CD4-positive, alpha-beta T cell treated with Interleukin-17A for 4 hours (primary cell): ENCODE measurements around the gene MBOAT7.
A peak's percentile ranks its signal among the peaks of the same experiment; 100 is the strongest.
"Not testable (repeated sequence)": the region's sequence is repeated elsewhere in the genome, so short reads cannot be mapped to it uniquely, and the experiment has no call there.

ENCODE experiments used
- DNase-seq: peaks from one replicate; pipeline ENCODE4 v3.0.0-alpha.2; 2020; ENCODE audit warnings: mixed read lengths

MBOAT7 gene

GRCh38 chr19:54208784-54209057, 19.3 kb upstream of the MBOAT7 start:
- DNase-seq: no peak

GRCh38 chr19:54207983-54208783, 18.8 kb upstream of the MBOAT7 start:
- DNase-seq: peak; percentile 41

DNA sequence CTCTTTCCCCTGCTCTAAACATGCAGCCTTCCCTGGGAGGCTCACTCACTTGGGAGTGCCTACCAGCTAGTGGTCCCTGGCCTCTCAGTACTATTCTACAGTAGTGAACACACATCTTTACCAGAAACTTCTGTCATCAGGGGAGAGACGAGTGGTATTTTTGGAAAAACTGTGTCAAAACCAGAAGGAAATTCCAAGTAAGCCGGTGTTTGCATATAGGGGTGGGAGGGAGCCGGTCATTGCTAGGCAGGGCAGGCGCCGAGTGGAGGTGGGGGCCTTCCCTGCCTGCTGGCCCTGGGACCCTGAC, 18.2 kb upstream of the MBOAT7 start:
- no peak for DNase-seq

GRCh38 chr19:54207193-54207592, 17.8 kb upstream of the MBOAT7 start:
- DNase-seq: not testable (repeated sequence)

DNA sequence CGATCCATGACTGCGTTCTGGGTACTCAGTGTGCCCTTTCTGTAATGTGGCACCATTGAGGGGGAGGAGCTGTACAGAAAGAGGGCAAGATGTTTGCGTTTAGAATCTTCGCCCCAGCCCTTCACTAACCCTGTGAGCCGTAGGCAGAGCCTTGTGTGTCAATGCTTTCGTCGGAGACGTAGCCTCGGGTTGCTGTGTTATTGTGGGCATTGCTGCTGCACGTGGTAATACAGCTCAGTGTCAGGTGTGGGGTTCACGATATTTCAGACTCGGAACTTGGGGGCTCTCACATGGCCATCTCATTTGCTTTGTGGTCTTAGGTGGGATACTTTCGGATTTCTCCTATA, 17.4 kb upstream of the MBOAT7 start:
- no peak for DNase-seq

DNA sequence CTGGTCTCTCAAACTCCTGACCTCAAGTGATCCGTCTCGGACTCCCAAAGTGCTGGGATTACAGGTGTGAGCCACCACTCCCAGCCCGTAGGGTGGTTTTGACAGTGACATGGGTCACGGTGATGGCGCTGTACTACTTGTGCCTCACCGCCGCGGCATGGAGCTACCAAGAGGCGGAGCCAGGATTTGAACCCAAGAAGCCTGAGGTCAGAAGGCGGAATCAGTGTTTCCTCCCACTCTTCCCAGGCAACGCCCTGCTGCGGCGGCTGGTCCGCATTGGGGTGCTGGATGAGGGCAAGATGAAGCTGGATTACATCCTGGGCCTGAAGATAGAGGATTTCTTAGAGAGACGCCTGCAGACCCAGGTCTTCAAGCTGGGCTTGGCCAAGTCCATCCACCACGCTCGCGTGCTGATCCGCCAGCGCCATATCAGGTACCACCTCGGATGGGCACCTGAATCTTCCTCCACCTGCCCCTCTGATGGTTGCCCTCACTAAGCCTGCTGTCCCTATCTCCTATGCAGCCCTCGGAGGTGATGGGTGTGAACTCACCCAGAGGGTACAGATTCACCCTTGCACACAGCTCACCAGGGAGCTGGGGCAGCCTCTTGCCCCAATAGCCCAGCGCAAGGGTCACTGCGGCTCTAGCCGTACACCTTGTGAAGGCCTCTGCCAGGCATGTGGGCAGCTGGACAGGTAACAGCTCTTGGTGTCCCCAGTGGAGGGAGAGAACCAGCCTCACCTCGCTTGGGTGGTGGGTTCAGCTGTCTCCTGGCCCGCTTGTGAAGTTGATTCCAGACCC, 16.9 kb upstream of the MBOAT7 start:
- no peak for DNase-seq

GRCh38 chr19:54204767-54205468, 15.5 kb upstream of the MBOAT7 start:
- no peak for DNase-seq

- DNase-seq: no peak
Measured at GRCh38 chr19:54203151-54203611, 13.8 kb upstream of the MBOAT7 start.

GRCh38 chr19:54201980-54202379, 12.6 kb upstream of the MBOAT7 start:
- DNase-seq: no peak

GRCh38 chr19:54201172-54201701, 11.9 kb upstream of the MBOAT7 start:
- no peak for DNase-seq

- DNase-seq: no peak
Measured at GRCh38 chr19:54199401-54199800, 10.0 kb upstream of the MBOAT7 start.

DNA sequence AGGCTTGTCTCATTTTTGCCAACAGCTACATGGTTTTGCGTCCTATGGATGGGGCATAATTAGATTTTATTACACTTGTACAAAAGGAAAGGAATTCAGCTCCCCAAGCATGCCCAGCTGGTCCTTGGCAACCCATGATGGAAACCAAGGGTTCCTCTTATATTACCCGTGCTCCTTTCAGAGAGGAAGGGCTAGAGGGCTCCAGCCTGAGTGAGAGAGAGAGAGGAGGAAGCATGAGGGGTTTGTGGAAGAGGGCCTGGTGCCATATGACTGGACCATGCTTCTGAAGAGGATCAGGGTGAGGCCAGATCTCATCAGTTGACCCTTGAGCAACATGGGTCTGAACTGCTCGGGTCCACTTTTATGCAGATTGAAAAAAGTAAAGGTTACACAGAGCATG, 7.7 kb upstream of the MBOAT7 start:
- no peak for DNase-seq

DNA sequence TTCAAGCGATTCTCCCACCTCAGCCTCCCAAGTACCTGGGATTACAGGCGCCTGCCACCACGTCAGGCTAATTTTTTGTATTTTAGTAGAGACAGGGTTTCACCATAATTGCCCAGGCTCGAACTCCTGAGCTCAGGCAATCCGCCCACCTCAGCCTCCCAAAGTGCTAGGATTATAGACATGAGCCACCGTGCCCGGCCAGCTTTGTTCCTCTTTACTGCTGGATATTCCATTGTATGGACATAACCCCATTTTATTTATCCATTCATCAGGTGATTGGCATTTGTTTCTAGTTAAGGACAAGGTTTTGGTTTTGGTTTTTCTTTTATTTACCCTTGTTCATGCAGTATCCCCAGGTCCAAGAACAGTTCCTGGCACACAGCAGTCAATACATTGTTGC, 7.2 kb upstream of the MBOAT7 start:
- no peak for DNase-seq

GRCh38 chr19:54194463-54194862, 5.1 kb upstream of the MBOAT7 start:
- DNase-seq: not testable (repeated sequence)

DNA sequence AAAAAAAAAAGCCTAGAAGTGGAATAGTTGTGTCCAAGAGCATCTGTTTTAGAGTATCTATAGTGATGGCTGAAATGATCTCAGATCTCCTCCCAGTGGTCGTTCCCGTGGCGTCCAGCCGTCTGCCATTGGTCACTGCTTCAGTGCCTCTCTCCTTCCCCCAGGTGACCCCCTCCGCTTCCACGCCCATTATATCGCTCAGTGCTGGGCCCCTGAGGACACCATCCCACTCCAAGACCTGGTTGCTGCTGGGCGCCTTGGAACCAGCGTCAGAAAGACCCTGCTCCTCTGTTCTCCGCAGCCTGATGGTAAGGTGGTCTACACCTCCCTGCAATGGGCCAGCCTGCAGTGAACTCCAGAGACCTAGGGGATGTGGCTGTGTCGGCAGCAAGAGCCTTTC, 3.6 kb upstream of the MBOAT7 start:
- no peak for DNase-seq

GRCh38 chr19:54191811-54192453, 2.6 kb upstream of the MBOAT7 start:
- DNase-seq: no peak

GRCh38 chr19:54191011-54191810, 1.8 kb upstream of the MBOAT7 start, which contains the start of gene TSEN34:
TSEN34 (plus strand) TSS chr19:54191308; CDS start chr19:54191365, 57 bp downstream.
- peak; percentile 92 for DNase-seq

DNA sequence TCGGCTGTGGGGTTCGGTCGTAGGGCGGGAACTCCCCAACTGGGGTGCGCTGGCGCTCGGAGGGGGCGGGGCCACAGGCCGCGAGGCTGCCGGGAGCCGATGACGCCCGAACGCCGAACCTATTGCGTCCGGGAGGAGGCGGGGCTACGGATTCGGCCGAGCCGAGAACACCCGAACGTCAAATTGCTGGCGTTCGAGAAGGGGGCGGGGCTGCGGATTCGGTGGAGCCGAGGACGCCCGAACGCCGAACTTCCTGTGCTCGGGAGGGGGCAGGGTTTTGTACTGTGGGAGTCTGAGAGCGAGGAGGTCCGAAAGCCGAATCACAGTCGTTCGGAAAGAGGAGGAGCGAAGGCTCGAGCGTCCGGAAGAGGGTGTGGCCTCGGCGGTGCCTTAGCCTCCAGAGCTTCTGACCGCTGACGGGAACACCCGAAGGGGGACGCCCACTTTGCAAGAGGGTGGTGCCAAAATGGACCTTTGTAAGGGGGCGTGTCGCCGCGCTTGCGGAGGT, 1.2 kb upstream of the MBOAT7 start:
- peak; percentile 100 for DNase-seq

GRCh38 chr19:54189735-54190502, 539 bp upstream of the MBOAT7 start:
- peak; percentile 100 for DNase-seq

DNA sequence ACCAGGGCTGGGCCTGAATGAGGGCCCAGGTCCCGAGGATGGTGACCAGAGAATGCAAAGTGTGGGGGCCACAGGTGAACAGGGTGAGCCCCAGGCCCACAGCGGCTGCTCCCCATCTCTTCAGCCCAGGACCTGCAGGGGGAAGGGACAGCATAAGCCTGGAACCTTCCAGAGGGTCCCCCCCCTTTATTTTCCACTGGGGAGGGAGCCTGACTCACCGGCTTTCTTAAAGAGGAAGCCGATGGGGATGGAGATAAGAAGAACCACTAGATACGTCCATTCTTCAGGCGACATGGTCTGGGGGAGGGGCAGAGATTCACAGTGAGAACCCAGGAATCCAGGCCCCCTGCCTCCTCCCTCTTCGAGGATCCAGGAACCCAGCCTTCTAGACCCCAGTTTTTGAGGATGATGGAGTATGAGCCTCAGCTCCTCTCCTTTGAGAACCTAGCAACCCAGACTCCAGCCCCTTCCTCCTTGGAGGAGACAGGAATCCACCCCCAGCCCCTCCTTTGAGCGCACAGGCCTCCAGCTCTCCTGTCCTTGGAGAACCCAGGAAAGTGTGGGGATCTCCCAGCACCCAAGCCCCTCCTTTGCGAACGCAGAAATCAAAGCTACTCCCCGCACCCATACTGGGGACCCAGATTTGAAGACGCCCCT, 1.0 kb downstream of the MBOAT7 start:
- peak; percentile 61 for DNase-seq

- no peak for DNase-seq
Measured at GRCh38 chr19:54186934-54187381, 2.4 kb downstream of the MBOAT7 start.
